CD4-positive, alpha-beta T cell treated with Interleukin-2 at 100 ng/mL for 4 hours (primary cell): ENCODE results near the gene BBX.
"Not testable (repeated sequence)": the region's sequence is repeated elsewhere in the genome, so short reads cannot be mapped to it uniquely, and the experiment has no call there.

Experiments
- DNase-seq: peaks from one replicate; pipeline ENCODE4 v3.0.0-alpha.2; 2020; ENCODE audit warnings: low spot score

The BBX gene

DNA sequence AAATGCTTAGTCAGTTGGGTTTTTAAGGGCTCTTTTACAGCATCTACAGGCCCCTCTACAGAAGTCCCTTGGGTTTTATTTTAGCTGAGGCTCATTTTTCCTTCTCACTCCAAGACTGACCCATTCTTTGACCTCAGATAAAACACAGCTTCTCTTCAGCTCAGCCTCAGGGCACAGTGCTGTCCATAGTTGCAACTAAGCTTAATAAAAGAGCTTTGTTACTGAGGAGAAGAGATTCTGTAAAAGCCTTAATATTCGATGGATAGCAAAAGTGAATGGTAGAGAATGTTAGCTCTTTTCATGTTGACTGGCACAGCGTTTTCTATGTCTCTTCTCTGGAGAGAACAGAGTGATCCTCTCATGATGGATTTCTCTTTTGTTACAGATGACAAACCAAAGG is 277.9 kb downstream of the BBX start:
- DNase-seq = no peak

DNA sequence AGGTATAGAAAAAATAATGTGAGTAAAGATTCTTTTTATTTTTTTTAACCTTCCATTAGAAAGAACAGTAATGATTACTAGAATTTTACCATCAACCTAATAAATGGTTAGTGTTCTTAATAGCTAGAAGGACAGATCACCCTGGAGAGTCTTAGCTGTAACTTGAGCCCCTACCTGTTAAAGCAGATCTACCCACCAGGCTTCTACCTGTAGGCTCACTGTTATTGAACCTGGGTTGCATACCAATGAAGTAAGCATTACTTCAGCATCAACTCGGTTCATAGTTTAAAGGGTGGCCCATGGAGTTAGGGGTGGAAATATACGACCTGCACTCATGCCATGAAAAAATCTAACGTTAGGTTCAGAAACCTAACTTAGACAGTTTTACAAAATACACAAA is 280.4 kb downstream of the BBX start:
- DNase-seq = no peak

DNA sequence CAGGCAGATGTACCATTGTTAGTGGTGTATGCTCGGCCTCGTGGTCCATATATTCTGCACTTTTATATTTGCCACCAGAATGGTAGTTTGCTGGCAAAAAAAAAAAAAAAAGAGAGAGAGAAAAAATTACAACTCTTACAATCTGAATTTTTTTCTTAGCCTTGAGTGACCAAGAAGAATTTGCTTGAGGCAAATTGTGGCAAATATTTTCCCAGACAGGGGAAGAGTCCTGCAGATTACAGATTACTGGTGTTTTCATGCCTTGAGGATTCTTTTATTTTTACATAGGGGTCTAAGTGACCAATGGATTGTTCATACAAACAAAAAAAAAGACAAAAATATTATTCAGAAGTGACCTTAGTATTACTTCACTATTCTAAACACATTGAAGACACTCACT is 283.3 kb downstream of the BBX start:
- DNase-seq = no peak

DNA sequence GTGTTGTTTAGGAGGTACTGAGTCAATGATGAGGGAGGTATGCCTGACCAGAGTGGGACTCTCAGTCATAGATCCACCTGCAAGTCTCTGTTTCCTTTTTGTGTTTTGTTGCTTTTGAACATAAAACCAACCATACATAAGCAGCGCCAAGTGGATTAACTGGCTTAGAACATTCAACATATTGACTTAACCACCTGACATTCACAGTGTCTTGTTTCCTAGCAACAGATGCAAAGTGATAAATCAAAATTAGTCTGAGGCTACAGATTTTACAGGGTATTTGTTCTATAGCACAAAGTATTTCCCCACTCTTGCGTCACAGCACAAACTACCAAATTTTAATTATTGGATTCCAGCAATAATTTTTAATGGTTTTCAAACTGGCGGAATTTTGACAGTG is 283.8 kb downstream of the BBX start:
- no peak for DNase-seq

- no peak for DNase-seq
These were observed 287.7 kb downstream of the BBX start for GRCh38 chr3:107810171-107811071.

GRCh38 chr3:107813026-107813425 is 290.3 kb downstream of the BBX start:
- DNase-seq = no peak

DNA sequence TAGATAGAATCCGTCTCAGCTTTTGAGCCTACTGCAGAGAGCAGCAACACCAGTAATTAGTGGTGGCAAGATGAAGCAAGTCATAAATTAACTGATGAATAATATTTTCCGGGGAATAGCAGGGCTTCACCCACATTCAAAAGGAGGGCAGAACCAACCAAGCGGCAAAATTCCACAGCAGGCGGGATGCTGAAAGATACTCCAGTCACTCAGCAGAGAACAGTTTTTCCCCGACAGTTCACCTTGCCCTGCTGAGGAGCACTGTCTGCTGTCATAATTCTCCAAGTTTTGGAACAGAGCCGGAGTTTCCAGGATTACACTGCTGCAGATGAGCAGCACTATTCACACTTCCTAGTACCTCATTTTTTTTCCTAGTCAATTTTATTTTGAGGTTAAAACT is 293.3 kb downstream of the BBX start:
- no peak for DNase-seq

DNA sequence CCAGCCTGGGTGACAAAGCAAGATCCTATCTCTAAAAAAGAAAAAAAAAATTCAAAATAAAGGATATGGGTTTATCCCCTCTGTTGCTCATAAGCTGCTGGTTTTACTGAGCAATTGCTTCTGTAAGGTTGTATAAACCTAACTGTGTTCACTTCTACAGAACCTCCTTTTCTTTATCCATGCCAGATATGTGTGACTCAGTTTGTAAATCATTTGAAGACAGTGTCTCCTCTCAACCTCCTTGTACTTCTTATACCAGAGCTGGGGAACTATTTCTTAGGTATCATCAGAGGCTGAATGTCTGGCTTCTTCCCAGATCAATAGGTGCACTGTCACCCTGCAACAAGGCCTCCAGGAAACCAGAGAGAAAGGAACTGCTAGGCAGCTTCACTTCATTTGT is 294.3 kb downstream of the BBX start:
- no peak for DNase-seq

- DNase-seq = no peak
These were observed 295.3 kb downstream of the BBX start for GRCh38 chr3:107818025-107818424.

DNA sequence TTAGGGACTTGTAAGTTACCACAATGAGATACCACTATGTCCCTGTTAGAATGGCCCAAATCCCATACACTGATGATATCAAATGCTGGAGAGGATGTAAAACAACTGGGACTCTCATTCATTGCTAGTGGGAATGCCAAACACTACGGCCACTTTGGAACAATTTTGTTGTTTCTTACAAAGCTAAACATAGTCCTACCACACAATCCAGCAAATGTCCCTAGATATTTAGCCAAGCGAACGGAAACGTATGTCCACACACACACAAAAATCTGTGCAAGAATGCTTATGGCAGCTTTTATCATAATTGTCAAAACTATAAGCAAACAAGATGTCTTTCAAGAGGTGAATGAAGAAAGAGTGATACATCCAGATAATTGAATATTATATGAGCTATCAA is 296.9 kb downstream of the BBX start:
- DNase-seq = no peak

- DNase-seq = no peak
These were observed 299.5 kb downstream of the BBX start for GRCh38 chr3:107822308-107822707.

DNA sequence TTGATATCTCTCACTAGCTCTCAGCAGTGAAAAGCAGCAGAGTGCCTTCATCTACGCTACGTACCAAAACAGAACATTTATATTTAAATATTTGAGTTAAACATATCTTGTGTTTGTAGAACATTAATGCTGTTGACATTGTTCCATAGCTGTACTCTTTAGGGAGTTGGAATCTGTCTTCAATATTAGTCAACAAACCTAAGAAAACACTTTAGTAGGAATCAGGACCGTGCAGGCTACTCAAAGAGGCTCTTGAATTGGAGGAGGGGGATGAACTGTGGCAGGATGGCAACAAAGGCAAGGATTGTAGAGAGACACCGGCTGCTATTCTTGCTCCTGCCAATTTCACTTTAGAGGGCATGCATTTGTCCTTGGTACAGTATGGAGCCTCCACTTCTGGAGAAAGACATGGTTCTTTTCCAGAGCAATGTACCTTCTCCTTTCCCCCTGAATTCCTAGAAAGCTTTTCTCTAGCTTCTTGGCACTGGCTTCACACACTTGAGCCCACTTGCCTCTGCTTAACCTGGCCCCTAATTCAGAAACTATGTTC is 302.1 kb downstream of the BBX start:
- DNase-seq = no peak

DNA sequence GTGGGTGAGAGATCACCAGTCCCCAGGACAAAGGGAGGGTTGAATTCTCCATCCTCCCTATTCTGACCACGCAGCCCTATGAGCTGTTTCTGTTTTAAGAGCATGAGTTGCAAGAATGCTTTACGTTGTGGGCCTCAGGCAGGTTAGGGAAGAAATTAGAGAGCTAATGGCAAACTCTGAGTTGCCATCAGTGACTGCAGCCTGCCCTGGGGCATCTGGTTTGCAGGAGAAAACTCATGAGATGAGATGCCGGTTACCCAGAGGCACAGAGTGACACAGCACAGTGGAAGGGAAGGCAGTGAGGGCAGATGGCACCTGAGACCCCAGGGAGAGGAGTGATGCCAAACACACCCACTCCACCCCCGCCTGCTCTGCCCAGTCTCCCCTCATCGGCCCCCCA is 302.8 kb downstream of the BBX start:
- no peak for DNase-seq

GRCh38 chr3:107826727-107827126 is 304.0 kb downstream of the BBX start:
- DNase-seq = no peak

DNA sequence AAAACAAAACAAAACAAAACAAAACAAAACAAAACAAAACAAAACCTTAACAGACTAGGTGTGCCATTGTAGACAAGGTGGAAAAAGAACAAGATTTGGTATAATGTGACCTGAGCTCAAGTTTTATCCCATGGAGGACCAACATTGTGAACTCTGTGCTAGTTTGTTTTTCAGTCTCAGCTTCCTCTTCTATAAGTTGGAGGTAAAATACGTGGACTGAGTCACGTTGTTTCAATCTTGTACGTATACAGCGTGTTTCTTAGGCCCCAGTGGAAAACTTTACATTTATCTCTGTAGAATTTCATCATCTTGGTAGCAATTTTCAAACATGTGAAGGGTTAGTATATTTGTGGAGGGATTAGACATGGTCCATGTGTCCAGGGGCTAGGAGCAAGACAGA is 306.4 kb downstream of the BBX start:
- DNase-seq = no peak

DNA sequence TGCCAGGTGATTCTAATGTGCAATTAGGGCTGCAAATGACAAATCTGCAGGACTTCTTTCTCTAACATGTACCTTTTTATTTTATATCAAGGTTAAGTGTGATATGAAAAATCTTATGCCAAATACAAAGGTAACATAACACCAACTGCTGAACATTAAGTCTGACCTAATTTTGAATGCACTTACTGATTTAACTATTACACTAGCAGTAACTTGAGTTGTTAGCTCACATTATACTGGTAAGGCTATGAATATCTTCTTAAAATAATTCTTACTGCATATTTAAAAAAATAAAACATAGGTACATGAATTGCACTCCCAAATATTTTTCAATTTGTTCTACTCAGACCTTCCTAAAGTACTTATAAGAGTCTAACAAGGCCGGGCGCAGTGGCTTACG is 308.8 kb downstream of the BBX start:
- no peak for DNase-seq

DNA sequence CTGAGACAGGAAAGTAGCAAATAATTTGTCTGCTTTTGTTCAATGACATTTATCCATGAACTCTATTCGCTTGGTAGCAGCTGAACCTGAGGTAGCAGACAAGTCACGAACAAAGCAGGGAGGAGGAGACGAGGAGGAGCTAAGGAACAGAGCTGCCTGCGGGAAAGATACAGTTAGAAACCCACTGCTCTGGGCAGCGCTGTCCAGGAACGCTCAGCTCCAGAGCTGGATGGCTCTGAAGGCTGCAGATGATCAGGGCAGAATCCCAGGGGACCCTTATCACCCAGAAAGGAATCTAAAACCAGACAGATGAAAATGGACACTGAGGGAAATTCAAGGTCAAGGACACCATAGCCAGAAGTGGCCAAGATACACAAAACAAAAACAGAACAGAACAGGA is 310.3 kb downstream of the BBX start:
- no peak for DNase-seq

DNA sequence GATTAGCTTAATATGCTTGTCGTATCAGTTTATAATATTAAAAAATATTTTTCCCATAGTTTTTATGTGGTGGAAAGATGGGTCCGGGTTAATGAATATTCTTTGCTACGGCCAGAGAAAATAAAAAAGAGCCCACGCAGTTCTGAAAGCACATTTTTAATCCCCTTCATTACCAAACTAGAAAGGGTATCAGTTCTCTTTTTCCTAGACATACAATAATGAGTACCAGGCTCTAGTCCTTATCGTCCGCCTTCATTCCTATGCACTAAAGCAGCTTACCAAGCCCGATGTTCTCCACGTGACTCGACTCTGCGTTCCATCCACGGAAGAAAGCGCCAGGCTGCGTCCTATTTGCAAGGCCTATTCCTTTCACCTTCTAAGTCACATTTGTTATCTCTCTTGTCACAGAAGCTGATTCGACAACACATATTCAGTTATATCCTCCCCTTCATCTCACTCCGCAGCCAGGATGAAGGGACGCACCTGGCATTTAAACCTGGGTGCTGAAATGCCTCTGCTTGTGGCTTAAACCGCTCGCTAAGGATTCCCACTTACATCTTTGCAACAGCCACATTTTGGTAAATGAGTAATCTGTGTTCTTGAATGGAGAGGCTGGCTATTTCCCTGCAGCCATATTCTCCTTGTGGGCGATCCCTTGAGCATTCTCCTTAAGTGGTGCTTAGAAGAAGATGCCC is 311.1 kb downstream of the BBX start:
- DNase-seq = no peak

DNA sequence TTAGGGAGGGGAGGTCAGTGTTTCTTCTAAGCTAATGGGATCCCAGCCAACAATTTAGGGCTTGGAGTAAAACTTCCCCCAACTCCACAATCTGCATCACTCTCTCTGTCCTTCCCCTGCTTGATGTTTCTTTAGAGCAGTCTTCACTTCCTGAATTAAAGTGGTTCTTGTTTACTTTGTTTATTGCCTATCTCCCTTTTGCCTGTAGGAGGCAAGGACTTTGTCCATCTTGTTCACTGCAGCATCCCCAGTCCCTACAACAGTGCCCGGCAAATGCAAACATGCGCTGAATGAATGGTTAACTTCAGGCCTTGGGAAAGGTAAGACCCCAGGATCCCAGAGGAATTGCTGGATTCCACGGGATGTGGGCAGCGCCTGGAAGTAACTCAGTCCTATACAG is 312.2 kb downstream of the BBX start:
- not testable (repeated sequence) for DNase-seq

DNA sequence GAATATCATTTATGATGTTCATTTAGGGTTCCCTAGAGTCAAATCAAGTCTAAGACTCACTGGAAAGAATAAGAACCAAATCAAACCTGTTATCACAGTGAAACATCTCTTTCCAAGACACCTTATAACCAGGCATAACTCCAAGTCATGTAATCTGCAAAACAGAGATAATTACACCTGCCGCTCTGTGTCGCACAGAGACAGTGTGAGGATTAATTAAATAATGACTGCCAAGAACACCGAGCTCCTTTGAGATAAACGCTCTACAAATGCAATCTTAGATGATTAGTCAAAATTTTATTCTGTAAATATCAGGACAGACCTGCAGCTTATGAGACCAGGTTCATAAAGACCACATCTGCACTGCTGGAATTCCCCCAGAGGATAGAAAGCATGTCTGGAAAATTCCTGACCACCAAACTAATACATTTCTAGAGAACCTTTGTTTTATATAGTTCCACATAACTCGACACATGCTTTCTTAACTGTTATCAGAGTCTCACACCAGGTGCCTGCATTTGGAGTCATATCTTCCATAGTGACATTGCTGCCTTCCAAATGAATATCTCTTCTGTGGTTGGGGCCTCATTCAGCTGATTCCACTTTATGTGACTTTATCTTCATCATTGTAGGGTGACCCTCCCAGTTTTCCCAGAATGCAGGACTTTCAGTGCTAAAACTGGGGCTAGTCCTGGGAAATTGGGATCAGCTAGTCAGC is 315.3 kb downstream of the BBX start:
- DNase-seq = no peak

GRCh38 chr3:107841831-107842230 is 319.1 kb downstream of the BBX start:
- no peak for DNase-seq

DNA sequence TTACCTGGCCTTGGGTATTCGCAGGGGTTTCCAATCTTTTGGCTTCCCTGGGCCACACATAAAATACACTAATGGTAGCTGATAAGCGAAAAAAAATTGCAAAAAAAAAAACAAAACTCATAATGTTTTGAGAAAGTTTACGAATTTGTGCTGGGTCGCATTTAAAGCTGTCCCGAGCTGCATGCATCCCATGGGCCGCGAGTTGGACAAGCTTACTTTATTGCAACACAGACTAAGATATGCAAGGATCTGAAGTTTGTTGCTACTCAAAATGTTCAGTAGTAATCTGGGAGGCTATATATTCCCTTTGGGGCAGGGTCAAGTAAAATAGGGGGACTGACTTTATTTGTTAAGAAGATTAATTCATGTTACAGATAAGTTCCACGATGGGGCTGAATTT is 320.2 kb downstream of the BBX start:
- no peak for DNase-seq
